OCI-LY3 (cell line): ENCODE data around the gene CEP350.

Experiments
- H2AFZ ChIP-seq: fragments of 200-600, 300-600 bp; shearing (Covaris generic); 2 replicates; pipeline ENCODE4 v1.6.0; 2014; ENCODE audit warnings: antibody characterized with exemption, low read depth, low read length
- H3K27ac ChIP-seq: fragments of 200-600, 300-600 bp; sonication (generic); 2 replicates; pipeline ENCODE4 v1.5.1; 2014; ENCODE audit warnings: mild to moderate bottlenecking, low read length, moderate library complexity, mixed read lengths
- H3K27me3 ChIP-seq: fragments of 200-600, 300-600 bp; sonication (generic); 2 replicates; pipeline ENCODE4 v1.6.1; 2014; ENCODE audit warnings: low read depth, low read length, mixed read lengths
- H3K36me3 ChIP-seq: fragments of 200-600, 300-600 bp; sonication (generic); replicated peaks from 2 replicates; pipeline ENCODE3; 2014; ENCODE audit warnings: low read depth, low read length, mixed read lengths
- H3K4me1 ChIP-seq: fragments of 300-600, 200-600 bp; sonication (generic); 2 replicates; pipeline ENCODE4 v1.6.1; 2014; ENCODE audit warnings: low read length, mixed read lengths
- H3K4me2 ChIP-seq: fragments of 200-600, 300-600 bp; sonication (generic); 2 replicates; pipeline ENCODE4 v1.6.1; 2014; ENCODE audit warnings: low read length, mixed read lengths
- H3K4me3 ChIP-seq: fragments of 300-600, 200-600 bp; sonication (generic); 2 replicates; pipeline ENCODE4 v1.5.1; 2014; ENCODE audit warnings: antibody characterized with exemption, mild to moderate bottlenecking, low read length, moderate library complexity
- H3K79me2 ChIP-seq: fragments of 300-600, 200-600 bp; shearing (Covaris generic); 2 replicates; pipeline ENCODE4 v1.6.1; 2014; ENCODE audit warnings: mild to moderate bottlenecking, low read length, mixed read lengths
- H3K9ac ChIP-seq: fragments of 300-600, 200-600 bp; shearing (Covaris generic); 2 replicates; pipeline ENCODE4 v1.6.0; 2014; ENCODE audit warnings: mild to moderate bottlenecking, low read length, moderate library complexity
- H3K9me3 ChIP-seq: fragments of 200-600, 300-600 bp; shearing (Covaris generic); 2 replicates; pipeline ENCODE4 v1.6.1; 2014; ENCODE audit warnings: low read length, mixed read lengths; ENCODE audit not compliant: insufficient read depth
- H4K20me1 ChIP-seq: fragments of 200-600, 300-600 bp; sonication (generic); 2 replicates; pipeline ENCODE4 v1.6.1; 2016; ENCODE audit warnings: low read length, mixed read lengths; ENCODE audit not compliant: insufficient read depth
- CTCF ChIP-seq: fragments of 200-600, 300-600 bp; sonication (generic); IDR thresholded peaks from 2 replicates; pipeline ENCODE4 v1.5.1; 2014; ENCODE audit warnings: antibody characterized with exemption, low read length, low read depth
- EZH2phosphoT487 ChIP-seq: fragments of 200-600 bp; shearing (Covaris generic); IDR thresholded peaks from 2 replicates; pipeline ENCODE4 v1.6.1; 2018; ENCODE audit warnings: antibody characterized with exemption, mixed run types, low read depth

The CEP350 gene

GRCh38 chr1:180136331-180136967, 181.8 kb downstream of the CEP350 start:
- Histone ChIP-seq H3K27ac (no peak overlapping the region), H4K20me1 (no peaks in the 10 kb centered on the region), H3K27me3 (peaks cover 30% of the 10 kb centered on the region), H3K79me2 (no peaks in the 10 kb centered on the region), H3K9ac (no peak overlapping the region), H3K4me1 (no peaks in the 10 kb centered on the region), H3K9me3 (0 out of 2 replicates have a peak, but pooled peaks cover 3% of the 10 kb centered on the region), H3K4me3 (no peak overlapping the region), H3K4me2 (no peak overlapping the region), H2AFZ (no peak overlapping the region), H3K36me3 (no peaks in the 10 kb centered on the region)
- TF ChIP-seq CTCF: no peak
- no peak for TF ChIP-seq EZH2phosphoT487

GRCh38 chr1:180136968-180137356, 182.4 kb downstream of the CEP350 start:
- Histone ChIP-seq H3K4me2 (no peak overlapping the region), H3K27ac (no peak overlapping the region), H3K27me3 (peaks cover 27% of the 10 kb centered on the region), H3K79me2 (no peaks in the 10 kb centered on the region), H3K9ac (no peak overlapping the region), H3K4me1 (no peaks in the 10 kb centered on the region), H2AFZ (no peak overlapping the region), H3K9me3 (0 out of 2 replicates have a peak, but pooled peaks cover 3% of the 10 kb centered on the region), H4K20me1 (no peaks in the 10 kb centered on the region), H3K4me3 (no peak overlapping the region), H3K36me3 (no peaks in the 10 kb centered on the region)
- TF ChIP-seq EZH2phosphoT487: no peak
- no peak for TF ChIP-seq CTCF

- no peak for TF ChIP-seq EZH2phosphoT487
- no peaks in the 10 kb centered on the region for H3K4me1 ChIP-seq
- peaks cover 27% of the 10 kb centered on the region for H3K27me3 ChIP-seq
- no peaks in the 10 kb centered on the region for H4K20me1 ChIP-seq
- H3K79me2 ChIP-seq: no peaks in the 10 kb centered on the region
- no peak overlapping the region for H3K27ac ChIP-seq
- H3K4me2 ChIP-seq: no peak overlapping the region
- 0 out of 2 replicates have a peak, but pooled peaks cover 3% of the 10 kb centered on the region for H3K9me3 ChIP-seq
- no peak overlapping the region for H2AFZ ChIP-seq
- H3K9ac ChIP-seq: no peak overlapping the region
- H3K36me3 ChIP-seq: no peaks in the 10 kb centered on the region
- no peak overlapping the region for H3K4me3 ChIP-seq
These were observed 183.2 kb downstream of the CEP350 start for GRCh38 chr1:180137776-180138175.

GRCh38 chr1:180141381-180141934, 186.8 kb downstream of the CEP350 start:
- no peaks in the 10 kb centered on the region for H4K20me1 ChIP-seq
- no peak overlapping the region for H3K9ac ChIP-seq
- H3K4me2 ChIP-seq: no peak overlapping the region
- peaks cover 9% of the 10 kb centered on the region for H3K27me3 ChIP-seq
- no peak overlapping the region for H3K4me3 ChIP-seq
- H3K36me3 ChIP-seq: no peaks in the 10 kb centered on the region
- H2AFZ ChIP-seq: no peak overlapping the region
- H3K79me2 ChIP-seq: no peaks in the 10 kb centered on the region
- H3K9me3 ChIP-seq: 0 out of 2 replicates have a peak, but pooled peaks cover 2% of the 10 kb centered on the region
- H3K27ac ChIP-seq: no peak overlapping the region
- no peaks in the 10 kb centered on the region; the same call in 1 of the 2 replicates for H3K4me1 ChIP-seq
- TF ChIP-seq CTCF (no peak), EZH2phosphoT487 (no peak)
